Gastrocnemius medialis (tissue), 4 donors: ENCODE results near the gene TAOK1. TPM values are rescaled to one million over a fixed set of nuclear protein-coding genes. Genes with fewer than 3 reads are reported as not detected.

ENCODE experiments used
- ATAC-seq, 2 donors: fragments of 150-250 bp; one replicate each; pipeline ENCODE4 v1.9.1; 2016
- DNase-seq, 2 donors: peaks; one replicate each; pipeline ENCODE4 v3.0.0-alpha.2; 2019
- H3K27ac ChIP-seq, 4 donors: fragments of 200-600 bp; sonication (generic); 1 replicate in 1 of 4; 2 replicates in 3 of 4; pipeline ENCODE4 v1.5.1; 2016 to 2018; ENCODE audit warnings: mild to moderate bottlenecking in 2 of 4, moderate library complexity in 1 of 4
- H3K27me3 ChIP-seq, 3 donors: fragments of 200-600 bp; sonication (generic) in 2 of 3; 1 replicate in 1 of 3; 2 replicates in 2 of 3; pipeline versions ENCODE4 v1.5.1 to v1.6.0; 2016 to 2019; ENCODE audit warnings: mild to moderate bottlenecking in 1 of 3, moderate library complexity in 1 of 3
- H3K36me3 ChIP-seq, 2 donors: fragments of 200-600 bp; sonication (generic) in 1 of 2; one replicate each; pipeline ENCODE4 v1.5.1; 2017 to 2018
- H3K4me1 ChIP-seq, 2 donors: fragments of 200-600 bp; sonication (generic) in 1 of 2; one replicate each; pipeline ENCODE4 v1.5.1; 2016 to 2017; ENCODE audit warnings: mild to moderate bottlenecking in 2 of 2
- H3K4me3 ChIP-seq, 4 donors: fragments of 200-600 bp; sonication (generic) in 3 of 4; 1 replicate in 1 of 4; 2 replicates in 3 of 4; pipeline ENCODE4 v1.5.1; 2016 to 2019; ENCODE audit warnings: mild to moderate bottlenecking in 2 of 4
- H3K9me3 ChIP-seq, 3 donors: fragments of 200-600 bp; sonication (generic) in 2 of 3; 1 replicate in 1 of 3; 2 replicates in 2 of 3; pipeline ENCODE4 v1.5.1; 2016 to 2019
- POLR2A ChIP-seq, 2 donors: fragments of 450-650 bp; IDR thresholded peaks; one replicate each; pipeline ENCODE4 v1.6.1; 2017; ENCODE audit warnings: antibody characterized with exemption in 2 of 2, mild to moderate bottlenecking in 2 of 2, moderate library complexity in 2 of 2
- in situ Hi-C, 4 donors: fragments of 200-750 bp; cut with MboI; loops; one replicate each; pipeline versions ENCODE4 v1.15.0 to v1.8.0; 2017; ENCODE audit warnings: low sequenced_read_pairs in 4 of 4
- intact Hi-C: fragments of 100-400 bp; cut with DNase I; formaldehyde crosslinking; loops from one replicate; pipeline ENCODE4 v1.15.1; 2023; ENCODE audit warnings: low total_unique reads
- total RNA-seq, 4 donors: library from RNA; depleted of rRNA; stranded (reverse); fragments of >200 nt; gene quantifications; one replicate each; pipeline versions ENCODE4 v1.1.0 to v1.2.3, GENCODE V29; 2016
- TF ChIP-seq, protein P1 (sequence below), 5 experiments: fragments of 450-650 bp in 3 of 5; fragments of 200-600 bp in 2 of 5; sonication (generic) in 2 of 5; IDR thresholded peaks in 4 of 5; conservative IDR thresholded peaks in 1 of 5; 1 replicate in 4 of 5; 2 replicates in 1 of 5; pipeline ENCODE4 v1.5.1; 2016 to 2019; ENCODE audit warnings: antibody characterized with exemption in 5 of 5, mild to moderate bottlenecking in 3 of 5, moderate library complexity in 3 of 5

Gene TAOK1
- total RNA-seq: 10 to 100 TPM; 30.1 to 48.4 (median 35.7) TPM

- ATAC-seq (peak; percentile 95 to 96), DNase-seq (peak; percentile 99)
- H3K4me1 ChIP-seq: peaks cover 36 to 49% of the 10 kb centered on the region in 2 donors
- intact Hi-C loops (loop anchor here (1.0 to 10.0 kb wide), 5 partner anchors 95 to 725 kb away; partner anchors contain the start of genes NSRP1, NUFIP2 and TP53I13), in situ Hi-C loops (loop anchor here in 1 of 4 donors (25.0 kb wide), 1 partner anchor 397 kb away; no protein-coding TSS in a partner anchor)
- H3K9me3 ChIP-seq: no peaks in the 10 kb centered on the region
- peak within 1 kb of the TSS; percentile 89 to 98 (median 97) for H3K4me3 ChIP-seq
- no peaks in the 10 kb centered on the region for H3K27me3 ChIP-seq
- no peaks in the 10 kb centered on the region for H3K36me3 ChIP-seq
- peak within 1 kb of the TSS; percentile 89 to 100 (median 100) for H3K27ac ChIP-seq
- TF ChIP-seq POLR2A (IDR thresholded peaks at IDR 0.05): peak; percentile 96
- TF ChIP-seq, protein P1, sequence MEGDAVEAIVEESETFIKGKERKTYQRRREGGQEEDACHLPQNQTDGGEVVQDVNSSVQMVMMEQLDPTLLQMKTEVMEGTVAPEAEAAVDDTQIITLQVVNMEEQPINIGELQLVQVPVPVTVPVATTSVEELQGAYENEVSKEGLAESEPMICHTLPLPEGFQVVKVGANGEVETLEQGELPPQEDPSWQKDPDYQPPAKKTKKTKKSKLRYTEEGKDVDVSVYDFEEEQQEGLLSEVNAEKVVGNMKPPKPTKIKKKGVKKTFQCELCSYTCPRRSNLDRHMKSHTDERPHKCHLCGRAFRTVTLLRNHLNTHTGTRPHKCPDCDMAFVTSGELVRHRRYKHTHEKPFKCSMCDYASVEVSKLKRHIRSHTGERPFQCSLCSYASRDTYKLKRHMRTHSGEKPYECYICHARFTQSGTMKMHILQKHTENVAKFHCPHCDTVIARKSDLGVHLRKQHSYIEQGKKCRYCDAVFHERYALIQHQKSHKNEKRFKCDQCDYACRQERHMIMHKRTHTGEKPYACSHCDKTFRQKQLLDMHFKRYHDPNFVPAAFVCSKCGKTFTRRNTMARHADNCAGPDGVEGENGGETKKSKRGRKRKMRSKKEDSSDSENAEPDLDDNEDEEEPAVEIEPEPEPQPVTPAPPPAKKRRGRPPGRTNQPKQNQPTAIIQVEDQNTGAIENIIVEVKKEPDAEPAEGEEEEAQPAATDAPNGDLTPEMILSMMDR (IDR thresholded peaks at IDR 0.05 in 4 of 5, conservative IDR thresholded peaks at IDR 0.05 in 1 of 5): peak in 1 of 5 experiments; percentile 16
Observed at GRCh38 chr17:29389982-29390850, at the start of gene TAOK1. Gene TAOK1 (plus strand): TSS chr17:29390363. CDS start chr17:29451549, 61,186 bp downstream.

- Histone ChIP-seq H3K27me3 (peaks cover 0 to 4% (median 0%) of the 10 kb centered on the region in 3 donors), H3K4me3 (no peak overlapping the region), H3K36me3 (no peaks in the 10 kb centered on the region), H3K4me1 (no peaks in the 10 kb centered on the region), H3K9me3 (no peaks in the 10 kb centered on the region), H3K27ac (no peak overlapping the region)
- TF ChIP-seq POLR2A (IDR thresholded peaks at IDR 0.05): no peak
- TF ChIP-seq, protein P1 (IDR thresholded peaks at IDR 0.05 in 4 of 5, conservative IDR thresholded peaks at IDR 0.05 in 1 of 5): no peak
- in situ Hi-C loops: no loop called here
- DNase-seq (no peak), ATAC-seq (no peak)
- intact Hi-C loops: no loop called here
Observed at GRCh38 chr17:29341726-29342125, 48.4 kb upstream of the TAOK1 start.

- DNase-seq (no peak), ATAC-seq (no peak)
- TF ChIP-seq, protein P1 (IDR thresholded peaks at IDR 0.05 in 4 of 5, conservative IDR thresholded peaks at IDR 0.05 in 1 of 5): no peak
- TF ChIP-seq POLR2A (IDR thresholded peaks at IDR 0.05): no peak
- no peaks in the 10 kb centered on the region for H3K9me3 ChIP-seq
- H3K4me3 ChIP-seq: no peak overlapping the region
- H3K36me3 ChIP-seq: no peaks in the 10 kb centered on the region
- H3K27ac ChIP-seq: no peak overlapping the region
- peaks cover 0 to 4% (median 0%) of the 10 kb centered on the region in 3 donors for H3K27me3 ChIP-seq
- in situ Hi-C loops (no loop called here), intact Hi-C loops (no loop called here)
- H3K4me1 ChIP-seq: no peaks in the 10 kb centered on the region
Observed at GRCh38 chr17:29342158-29342765, 47.9 kb upstream of the TAOK1 start.

DNA sequence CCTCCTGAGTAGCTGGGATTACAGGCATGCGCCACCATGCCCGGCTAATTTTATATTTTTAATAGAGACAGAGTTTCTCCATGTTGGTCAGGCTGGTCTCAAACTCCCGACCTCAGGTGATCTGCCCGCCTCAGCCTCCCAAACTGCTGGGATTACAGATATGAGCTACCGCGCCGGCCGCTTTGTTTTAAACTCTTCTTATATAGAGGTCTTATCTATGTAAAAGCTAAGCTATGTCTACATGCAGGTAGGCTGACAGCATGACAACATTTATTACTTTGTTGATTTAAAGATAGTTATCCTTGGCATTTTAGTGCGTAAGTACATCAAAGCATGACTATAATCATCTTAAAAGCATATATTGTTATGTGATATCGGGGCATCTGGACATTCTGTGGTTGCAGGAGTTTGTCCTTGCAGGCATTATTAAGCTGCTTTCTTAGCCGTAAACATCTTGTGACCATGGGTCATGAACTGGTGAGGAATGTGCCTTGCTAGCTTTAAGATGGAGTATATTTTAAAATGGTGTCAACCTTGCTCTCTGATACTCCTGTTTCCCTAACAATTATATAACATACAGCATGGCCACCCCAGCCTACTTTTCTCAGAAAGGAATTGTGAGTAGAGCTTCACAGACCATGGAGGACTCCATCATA, 45.8 kb upstream of the TAOK1 start:
- Histone ChIP-seq H3K4me1 (no peaks in the 10 kb centered on the region), H3K9me3 (no peaks in the 10 kb centered on the region), H3K27ac (no peak overlapping the region), H3K4me3 (no peak overlapping the region), H3K27me3 (peaks cover 0 to 4% (median 0%) of the 10 kb centered on the region in 3 donors), H3K36me3 (no peaks in the 10 kb centered on the region)
- TF ChIP-seq, protein P1 (IDR thresholded peaks at IDR 0.05 in 4 of 5, conservative IDR thresholded peaks at IDR 0.05 in 1 of 5): no peak
- TF ChIP-seq POLR2A (IDR thresholded peaks at IDR 0.05): no peak
- no peak for ATAC-seq
- DNase-seq: no peak
- in situ Hi-C loops: no loop called here
- intact Hi-C loops: no loop called here
